IPS-11a (cell line): ENCODE data around the gene ZNF76.
"Not testable (repeated sequence)": the region's sequence is repeated elsewhere in the genome, so short reads cannot be mapped to it uniquely, and the experiment has no call there.

Experiments
- H3K4me3 ChIP-seq: one replicate; pipeline ENCODE4 v1.5.1; 2013; ENCODE audit warnings: low read depth, low read length, control low read depth

The ZNF76 gene

DNA sequence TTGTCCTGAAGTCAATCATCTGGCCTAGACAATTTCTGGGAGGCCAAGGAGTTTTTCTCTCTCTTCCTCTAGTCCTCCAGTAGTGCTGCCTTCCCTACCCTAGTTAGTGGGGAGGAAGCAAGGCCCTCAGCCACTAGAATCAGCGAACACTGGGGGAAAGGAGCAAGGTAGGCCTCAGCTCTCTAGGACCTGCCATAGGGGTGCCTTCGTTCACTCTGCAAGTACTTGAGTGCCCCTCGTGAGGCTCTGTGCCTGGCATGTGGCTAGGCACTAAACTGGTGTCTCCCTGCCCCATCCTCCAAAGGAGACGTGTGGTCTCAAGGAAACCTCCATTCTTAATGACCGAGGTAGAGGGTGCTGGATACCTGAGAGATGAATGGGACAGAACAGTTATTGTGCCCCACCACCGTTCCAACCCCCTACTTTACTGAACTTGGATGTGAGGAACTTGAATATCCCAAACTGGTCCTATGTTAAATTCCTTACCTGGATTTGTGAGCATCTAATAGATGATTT lies 39.1 kb downstream of the ZNF76 start:
- H3K4me3 ChIP-seq: no peak overlapping the region

GRCh38 chr6:35299674-35300073 lies 40.1 kb downstream of the ZNF76 start:
- H3K4me3 ChIP-seq: no peak overlapping the region

GRCh38 chr6:35300848-35301247 lies 41.3 kb downstream of the ZNF76 start:
- no peak overlapping the region for H3K4me3 ChIP-seq

DNA sequence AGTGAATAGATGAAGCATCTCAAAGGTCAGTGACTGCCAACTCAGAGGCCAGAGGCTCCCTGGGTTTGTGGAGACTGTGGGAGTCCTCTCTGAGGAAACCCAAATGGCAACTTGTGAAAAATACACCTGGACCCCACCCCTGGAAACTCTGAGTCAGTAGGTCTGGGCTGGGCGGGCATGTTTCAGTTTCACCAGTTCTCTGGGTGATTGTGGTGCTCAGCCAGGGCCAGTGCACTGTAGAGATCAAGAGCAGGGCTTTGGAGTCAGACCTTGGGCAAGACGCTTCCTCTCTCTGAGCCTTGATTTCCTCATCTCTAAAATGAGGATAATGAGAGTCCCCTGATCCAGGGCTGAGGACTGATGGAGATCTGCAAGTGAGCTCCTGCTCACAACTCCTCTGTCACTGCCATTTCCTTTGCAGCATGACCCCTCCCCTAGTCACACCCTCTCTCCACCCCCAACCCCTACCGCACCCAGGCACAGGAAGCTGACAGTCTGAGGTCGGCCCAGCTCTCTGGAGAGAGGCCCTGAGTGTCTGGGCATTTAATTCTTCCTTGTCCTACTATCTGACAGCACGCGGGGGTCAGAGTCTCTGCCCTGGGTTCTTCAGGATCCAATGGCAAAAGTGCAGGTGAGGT lies 43.2 kb downstream of the ZNF76 start:
- no peak overlapping the region for H3K4me3 ChIP-seq

GRCh38 chr6:35304299-35304698 lies 44.8 kb downstream of the ZNF76 start:
- H3K4me3 ChIP-seq: no peak overlapping the region

GRCh38 chr6:35305117-35305516 lies 45.6 kb downstream of the ZNF76 start:
- no peak overlapping the region for H3K4me3 ChIP-seq

DNA sequence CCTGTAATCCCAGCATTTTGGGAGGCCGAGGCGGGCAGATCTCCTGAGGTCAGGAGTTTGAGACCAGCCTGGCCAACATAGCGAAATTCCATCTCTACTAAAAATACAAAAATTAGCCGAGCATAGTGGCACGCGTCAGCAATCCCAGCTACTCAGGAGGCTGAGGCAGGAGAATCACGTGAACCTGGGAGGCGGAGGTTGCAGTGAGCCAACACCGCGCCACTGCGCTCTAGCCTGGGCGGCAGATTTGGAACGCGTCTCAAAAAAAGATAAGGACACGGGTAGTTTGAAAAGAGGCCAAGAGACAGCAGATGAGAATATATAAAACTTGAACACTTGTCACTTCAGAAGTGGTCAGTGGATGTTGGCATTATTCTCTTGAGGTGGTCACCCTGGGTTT lies 47.6 kb downstream of the ZNF76 start:
- not testable (repeated sequence) for H3K4me3 ChIP-seq

DNA sequence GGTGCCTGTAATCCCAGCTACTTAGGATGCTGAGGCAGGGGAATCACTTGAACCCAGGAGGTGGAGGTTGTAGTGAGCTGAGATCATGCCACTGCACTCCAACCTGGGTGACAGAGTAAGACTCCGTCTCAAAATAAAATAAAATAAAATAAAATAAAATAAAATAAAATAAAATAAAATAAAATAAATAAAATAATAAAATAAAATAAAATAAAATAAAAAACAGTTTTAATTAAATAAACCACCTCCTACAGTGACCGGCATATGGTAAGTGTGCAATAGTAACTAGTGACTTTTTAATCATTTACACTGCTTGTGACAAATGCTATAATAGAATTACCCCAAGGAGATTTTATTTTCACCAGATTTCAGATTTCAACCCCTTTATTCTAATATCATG lies 49.0 kb downstream of the ZNF76 start:
- H3K4me3 ChIP-seq: not testable (repeated sequence)

- no peak overlapping the region for H3K4me3 ChIP-seq
Observed at GRCh38 chr6:35309611-35310264, 50.2 kb downstream of the ZNF76 start.

DNA sequence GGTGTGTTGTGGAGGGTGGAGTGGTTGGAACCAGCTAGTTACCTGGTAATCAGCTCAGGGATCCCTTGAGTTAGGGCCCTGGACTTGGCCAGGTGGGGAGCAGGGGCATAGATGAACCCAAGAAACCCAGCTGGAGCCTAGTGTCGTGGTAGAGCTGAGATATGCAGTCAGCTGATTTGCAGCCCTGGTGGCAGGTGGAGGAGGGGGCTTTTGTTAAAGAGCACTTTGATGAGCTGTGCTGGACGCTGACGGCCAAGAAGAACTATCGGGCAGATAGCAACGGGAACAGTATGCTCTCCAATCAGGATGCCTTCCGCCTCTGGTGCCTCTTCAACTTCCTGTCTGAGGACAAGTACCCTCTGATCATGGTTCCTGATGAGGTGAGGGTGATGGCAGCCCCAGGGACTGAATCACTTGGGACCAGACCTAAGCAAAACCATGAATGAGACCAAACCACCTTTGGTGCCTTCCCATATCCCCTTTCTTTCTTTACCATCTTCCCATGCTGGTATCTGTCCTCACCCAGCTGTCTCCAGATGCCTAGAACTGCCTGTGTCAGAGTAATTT lies 50.8 kb downstream of the ZNF76 start:
- no peak overlapping the region for H3K4me3 ChIP-seq

DNA sequence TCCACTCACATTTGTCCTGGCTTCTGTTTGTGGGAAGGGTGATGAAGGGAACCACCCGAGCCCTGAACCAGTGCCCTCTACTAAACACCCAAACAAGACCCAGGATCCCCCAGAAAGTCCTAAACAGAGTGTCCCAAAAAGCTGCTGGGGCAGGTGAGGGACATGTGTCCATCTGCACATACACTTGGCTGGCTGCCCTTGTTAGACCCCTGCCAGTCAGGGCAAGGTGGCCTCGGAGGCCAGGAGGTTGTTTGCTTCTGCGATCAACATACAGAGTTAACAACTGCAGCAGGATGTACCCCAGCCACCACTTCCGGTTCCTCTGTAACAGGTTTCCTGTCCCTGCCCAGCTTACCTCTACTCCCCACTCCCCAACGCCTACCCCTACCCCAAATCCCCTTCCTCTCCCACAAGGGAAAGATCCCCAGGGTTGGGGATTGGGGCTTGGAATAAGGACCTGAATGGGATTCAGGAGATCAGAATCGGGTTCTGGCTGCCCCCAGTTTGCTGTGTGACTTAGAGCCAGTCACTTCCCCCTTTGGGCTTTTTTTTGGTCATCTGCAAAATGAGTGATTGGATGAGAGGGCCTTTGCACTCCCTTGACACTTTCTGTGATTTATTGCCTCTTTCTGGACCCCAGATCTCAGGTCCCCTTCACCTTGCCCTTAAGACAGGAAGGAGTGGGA lies 52.0 kb downstream of the ZNF76 start:
- H3K4me3 ChIP-seq: no peak overlapping the region

- H3K4me3 ChIP-seq: no peak overlapping the region
Observed at GRCh38 chr6:35312076-35312800, 52.7 kb downstream of the ZNF76 start.

GRCh38 chr6:35312807-35313206 lies 53.3 kb downstream of the ZNF76 start:
- no peak overlapping the region for H3K4me3 ChIP-seq

DNA sequence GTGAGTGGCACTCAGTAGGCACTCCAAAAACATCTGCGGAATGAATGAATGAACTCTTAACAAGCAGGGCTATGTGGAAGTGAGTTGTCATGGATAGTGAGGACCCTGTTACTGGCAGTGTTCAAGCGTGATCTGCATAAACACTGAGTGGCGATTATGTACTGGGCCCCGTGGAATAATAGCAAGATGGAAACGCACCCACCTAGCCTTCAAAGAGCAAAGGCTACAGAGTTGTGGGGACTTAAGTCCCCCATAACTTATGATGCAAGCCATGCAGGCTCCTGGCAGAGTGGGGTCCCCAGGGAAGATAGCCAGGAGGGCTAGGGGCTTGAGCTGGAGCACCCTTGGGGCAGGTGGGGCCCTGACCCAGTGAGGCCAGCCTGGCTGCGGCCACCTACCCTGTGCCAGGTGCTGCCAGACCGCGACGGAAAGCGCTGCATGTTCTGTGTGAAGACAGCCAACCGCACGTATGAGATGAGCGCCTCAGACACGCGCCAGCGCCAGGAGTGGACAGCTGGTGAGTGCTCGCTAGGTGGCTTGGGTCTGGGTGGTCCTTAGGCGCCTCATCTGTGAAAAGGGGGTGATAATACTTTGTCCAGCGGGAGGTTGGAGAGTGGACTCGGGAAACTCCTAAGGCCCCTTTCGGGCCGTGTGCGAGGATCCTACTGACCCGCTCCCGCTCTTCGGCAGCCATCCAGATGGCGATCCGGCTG lies 58.1 kb downstream of the ZNF76 start:
- peak overlapping the region; percentile 38 for H3K4me3 ChIP-seq

- H3K4me3 ChIP-seq: peak overlapping the region; percentile 38
Observed at GRCh38 chr6:35318196-35319171, 58.9 kb downstream of the ZNF76 start.

- no peak overlapping the region for H3K4me3 ChIP-seq
Observed at GRCh38 chr6:35319346-35320030, 60.0 kb downstream of the ZNF76 start.

DNA sequence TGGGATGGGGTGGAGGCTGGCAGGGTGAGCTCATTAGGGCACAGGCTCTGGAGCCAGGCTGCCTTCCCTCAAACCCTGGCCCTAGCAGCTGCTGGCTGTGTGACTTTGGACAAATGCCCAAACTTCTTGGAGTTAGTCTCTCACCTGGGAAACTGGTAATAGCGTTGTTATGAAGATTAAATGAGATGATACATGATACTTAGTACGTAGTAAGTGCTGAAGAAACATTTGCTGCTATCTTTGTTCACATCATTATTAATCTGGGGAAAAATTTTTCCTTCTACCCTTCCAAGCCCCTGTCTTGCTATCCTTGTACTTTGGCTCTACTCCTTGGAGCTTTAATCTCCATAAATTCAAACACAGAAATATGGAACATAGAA lies 60.5 kb downstream of the ZNF76 start:
- no peak overlapping the region for H3K4me3 ChIP-seq

GRCh38 chr6:35321091-35321490 lies 61.6 kb downstream of the ZNF76 start:
- H3K4me3 ChIP-seq: no peak overlapping the region
